Hepatocyte (in vitro differentiated cells): ENCODE results near the gene PROZ.

Experiments
- CTCF ChIP-seq: fragments of 200-600 bp; sonication (generic); IDR thresholded peaks from 2 replicates; pipeline ENCODE4 v1.5.1; 2016; ENCODE audit warnings: antibody characterized with exemption, mild to moderate bottlenecking; ENCODE audit not compliant: poor library complexity
- EZH2 ChIP-seq: fragments of 200-600 bp; sonication (generic); IDR thresholded peaks from 2 replicates; pipeline ENCODE4 v1.6.1; 2016; ENCODE audit warnings: antibody characterized with exemption, mild to moderate bottlenecking, borderline replicate concordance

GRCh38 chr13:113135281-113135760, 23.1 kb upstream of the PROZ start:
- TF ChIP-seq CTCF (no peak), EZH2 (no peak)
